ENCODE data around the gene NUP188. TPM values are rescaled to one million over a fixed set of nuclear protein-coding genes. Genes with fewer than 3 reads are reported as not detected.
A peak's percentile ranks its signal among the peaks of the same experiment; 100 is the strongest.

Gene NUP188
- total RNA-seq, 1 donor from 2014 or later: 162 TPM

GRCh38 chr9:128909859-128910258, 37.6 kb upstream of the NUP188 start:
- intact Hi-C loops (cut with micrococcal nuclease): no loop called here
- Mint-ChIP-seq H3K4me3 (no peak overlapping the region), H3K36me3 (ENCODE audit: low read depth) (peaks cover 46% of the 10 kb centered on the region), H3K9me3 (no peaks in the 10 kb centered on the region), H3K4me1 (peaks cover 53% of the 10 kb centered on the region), H3K27ac (no peak overlapping the region), H3K27me3 (no peaks in the 10 kb centered on the region)
- DNase-seq: no peak

- peaks cover 48% of the 10 kb centered on the region for H3K4me1 Mint-ChIP-seq
- no peaks in the 10 kb centered on the region for H3K9me3 Mint-ChIP-seq
- peaks cover 47% of the 10 kb centered on the region for H3K36me3 Mint-ChIP-seq (ENCODE audit: low read depth)
- DNase-seq: no peak
- intact Hi-C loops (cut with micrococcal nuclease): no loop called here
- H3K27ac Mint-ChIP-seq: peak overlapping the region; percentile 80
- no peak overlapping the region for H3K4me3 Mint-ChIP-seq
- no peaks in the 10 kb centered on the region for H3K27me3 Mint-ChIP-seq
Measured at GRCh38 chr9:128910906-128911305, 36.6 kb upstream of the NUP188 start.

- H3K4me1 Mint-ChIP-seq: peaks cover 46% of the 10 kb centered on the region
- no peaks in the 10 kb centered on the region for H3K27me3 Mint-ChIP-seq
- no peaks in the 10 kb centered on the region for H3K9me3 Mint-ChIP-seq
- intact Hi-C loops (cut with micrococcal nuclease): loop anchor here (1.0 kb wide), 1 partner anchor 9 kb away; no protein-coding TSS in a partner anchor
- DNase-seq: no peak
- peak overlapping the region; percentile 94 for H3K27ac Mint-ChIP-seq
- peak overlapping the region; percentile 74 for H3K4me3 Mint-ChIP-seq
- H3K36me3 Mint-ChIP-seq (ENCODE audit: low read depth): peaks cover 49% of the 10 kb centered on the region
Measured at GRCh38 chr9:128911529-128912035, 35.9 kb upstream of the NUP188 start.

GRCh38 chr9:128912270-128912853, 35.1 kb upstream of the NUP188 start:
- Mint-ChIP-seq H3K4me3 (peak overlapping the region; percentile 74), H3K27me3 (no peaks in the 10 kb centered on the region), H3K27ac (peak overlapping the region; percentile 94), H3K4me1 (peaks cover 44% of the 10 kb centered on the region), H3K9me3 (no peaks in the 10 kb centered on the region), H3K36me3 (ENCODE audit: low read depth) (peaks cover 48% of the 10 kb centered on the region)
- intact Hi-C loops (cut with micrococcal nuclease): loop anchor here (1.0 kb wide), 1 partner anchor 10 kb away; no protein-coding TSS in a partner anchor
- no peak for DNase-seq

GRCh38 chr9:128913048-128913900, 34.2 kb upstream of the NUP188 start:
- Mint-ChIP-seq H3K27me3 (no peaks in the 10 kb centered on the region), H3K9me3 (no peaks in the 10 kb centered on the region), H3K4me1 (peaks cover 42% of the 10 kb centered on the region), H3K36me3 (ENCODE audit: low read depth) (peaks cover 49% of the 10 kb centered on the region), H3K4me3 (peak overlapping the region; percentile 74), H3K27ac (peak overlapping the region; percentile 94)
- intact Hi-C loops (cut with micrococcal nuclease): no loop called here
- no peak for DNase-seq

- peaks cover 41% of the 10 kb centered on the region for H3K36me3 Mint-ChIP-seq (ENCODE audit: low read depth)
- H3K4me1 Mint-ChIP-seq: peaks cover 38% of the 10 kb centered on the region
Measured at GRCh38 chr9:128913995-128914772, 33.3 kb upstream of the NUP188 start.

GRCh38 chr9:128916204-128916603, 31.3 kb upstream of the NUP188 start:
- no peaks in the 10 kb centered on the region for H3K9me3 Mint-ChIP-seq
- intact Hi-C loops (cut with micrococcal nuclease): no loop called here
- DNase-seq: no peak
- no peak overlapping the region for H3K27ac Mint-ChIP-seq
- peaks cover 35% of the 10 kb centered on the region for H3K36me3 Mint-ChIP-seq (ENCODE audit: low read depth)
- H3K27me3 Mint-ChIP-seq: no peaks in the 10 kb centered on the region
- H3K4me3 Mint-ChIP-seq: no peak overlapping the region
- H3K4me1 Mint-ChIP-seq: peaks cover 30% of the 10 kb centered on the region

More at GRCh38 chr9:128913995-128914772, 33.3 kb upstream of the NUP188 start:
- Mint-ChIP-seq H3K9me3 (no peaks in the 10 kb centered on the region), H3K4me3 (no peak overlapping the region), H3K27me3 (no peaks in the 10 kb centered on the region), H3K27ac (peak overlapping the region; percentile 74)
- intact Hi-C loops (cut with micrococcal nuclease): no loop called here
- DNase-seq: no peak

- Mint-ChIP-seq H3K4me3 (no peak overlapping the region), H3K36me3 (ENCODE audit: low read depth) (peaks cover 35% of the 10 kb centered on the region), H3K27ac (peak overlapping the region; percentile 43), H3K27me3 (no peaks in the 10 kb centered on the region), H3K4me1 (peaks cover 27% of the 10 kb centered on the region), H3K9me3 (no peaks in the 10 kb centered on the region)
- DNase-seq: no peak
- intact Hi-C loops (cut with micrococcal nuclease): no loop called here
Measured at GRCh38 chr9:128916745-128917144, 30.8 kb upstream of the NUP188 start.

- no peak overlapping the region for H3K4me3 Mint-ChIP-seq
- intact Hi-C loops (cut with micrococcal nuclease): no loop called here
- peak overlapping the region; percentile 59 for H3K27ac Mint-ChIP-seq
- H3K4me1 Mint-ChIP-seq: peaks cover 21% of the 10 kb centered on the region
- no peaks in the 10 kb centered on the region for H3K27me3 Mint-ChIP-seq
- H3K9me3 Mint-ChIP-seq: no peaks in the 10 kb centered on the region
- no peak for DNase-seq
- H3K36me3 Mint-ChIP-seq (ENCODE audit: low read depth): peaks cover 33% of the 10 kb centered on the region
Measured at GRCh38 chr9:128917151-128917849, 30.2 kb upstream of the NUP188 start.

GRCh38 chr9:128918921-128919320, 28.6 kb upstream of the NUP188 start:
- Mint-ChIP-seq H3K4me1 (peaks cover 6% of the 10 kb centered on the region), H3K36me3 (ENCODE audit: low read depth) (peaks cover 21% of the 10 kb centered on the region), H3K27me3 (no peaks in the 10 kb centered on the region), H3K27ac (peak overlapping the region; percentile 58), H3K9me3 (no peaks in the 10 kb centered on the region), H3K4me3 (no peak overlapping the region)
- intact Hi-C loops (cut with micrococcal nuclease): no loop called here
- no peak for DNase-seq

GRCh38 chr9:128919402-128920089, 28.0 kb upstream of the NUP188 start:
- no peaks in the 10 kb centered on the region for H3K9me3 Mint-ChIP-seq
- peak overlapping the region; percentile 58 for H3K27ac Mint-ChIP-seq
- peaks cover 2% of the 10 kb centered on the region for H3K4me1 Mint-ChIP-seq
- peaks cover 21% of the 10 kb centered on the region for H3K36me3 Mint-ChIP-seq (ENCODE audit: low read depth)
- intact Hi-C loops (cut with micrococcal nuclease): no loop called here
- no peaks in the 10 kb centered on the region for H3K27me3 Mint-ChIP-seq
- no peak for DNase-seq
- H3K4me3 Mint-ChIP-seq: no peak overlapping the region

- Mint-ChIP-seq H3K9me3 (no peaks in the 10 kb centered on the region), H3K4me3 (no peak within 1 kb of the TSS), H3K36me3 (ENCODE audit: low read depth) (peaks cover 20% of the 10 kb centered on the region), H3K4me1 (no peaks in the 10 kb centered on the region), H3K27me3 (no peaks in the 10 kb centered on the region), H3K27ac (no peak within 1 kb of the TSS)
- DNase-seq: no peak
- intact Hi-C loops (cut with micrococcal nuclease): no loop called here
Measured at GRCh38 chr9:128920381-128921058, 27.0 kb upstream of the NUP188 start, which contains the start of gene PHYHD1. PHYHD1 (plus strand) TSS chr9:128920982; CDS start chr9:128922324, 1,342 bp downstream.
